Fibroblast of lung (primary cell): ENCODE data around the gene PGA3.
"Not testable (repeated sequence)": the region's sequence is repeated elsewhere in the genome, so short reads cannot be mapped to it uniquely, and the experiment has no call there.

ENCODE experiments used
- EZH2 ChIP-seq: IDR thresholded peaks from 2 replicates; pipeline ENCODE4 v1.5.1; 2012; ENCODE audit warnings: low read length, control low read depth, mild to moderate bottlenecking; ENCODE audit errors: missing control alignments
- TF ChIP-seq, protein P1 (sequence below), 2 donors: IDR thresholded peaks in 1 of 2; conservative IDR thresholded peaks in 1 of 2; 1 replicate in 1 of 2; 2 replicates in 1 of 2; pipeline ENCODE4 v1.5.1; 2011 to 2012; ENCODE audit warnings: low read length in 2 of 2, control low read depth in 1 of 2, inconsistent platforms in 1 of 2, low read depth in 1 of 2, mild to moderate bottlenecking in 1 of 2

DNA sequence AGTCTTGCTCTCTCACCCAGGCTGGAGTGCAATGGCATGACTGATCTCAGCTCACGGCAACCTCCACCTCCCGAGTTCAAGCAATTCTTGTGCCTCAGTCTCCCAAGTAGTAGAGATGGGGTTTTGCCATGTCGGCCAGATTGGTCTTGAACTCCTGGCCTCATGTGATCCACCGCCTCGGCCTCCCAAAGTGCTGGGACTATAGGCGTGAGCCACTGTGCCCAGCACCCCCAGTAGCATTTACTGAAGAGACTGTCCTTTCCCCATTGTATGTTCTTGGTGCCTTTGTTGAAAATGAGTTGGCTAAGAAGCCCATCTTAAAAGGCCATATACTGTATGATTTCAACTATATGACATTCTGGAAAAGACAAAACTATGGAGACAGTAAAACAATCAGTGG, 23.1 kb upstream of the PGA3 start:
- TF ChIP-seq EZH2 = not testable (repeated sequence)
- TF ChIP-seq, protein P1, sequence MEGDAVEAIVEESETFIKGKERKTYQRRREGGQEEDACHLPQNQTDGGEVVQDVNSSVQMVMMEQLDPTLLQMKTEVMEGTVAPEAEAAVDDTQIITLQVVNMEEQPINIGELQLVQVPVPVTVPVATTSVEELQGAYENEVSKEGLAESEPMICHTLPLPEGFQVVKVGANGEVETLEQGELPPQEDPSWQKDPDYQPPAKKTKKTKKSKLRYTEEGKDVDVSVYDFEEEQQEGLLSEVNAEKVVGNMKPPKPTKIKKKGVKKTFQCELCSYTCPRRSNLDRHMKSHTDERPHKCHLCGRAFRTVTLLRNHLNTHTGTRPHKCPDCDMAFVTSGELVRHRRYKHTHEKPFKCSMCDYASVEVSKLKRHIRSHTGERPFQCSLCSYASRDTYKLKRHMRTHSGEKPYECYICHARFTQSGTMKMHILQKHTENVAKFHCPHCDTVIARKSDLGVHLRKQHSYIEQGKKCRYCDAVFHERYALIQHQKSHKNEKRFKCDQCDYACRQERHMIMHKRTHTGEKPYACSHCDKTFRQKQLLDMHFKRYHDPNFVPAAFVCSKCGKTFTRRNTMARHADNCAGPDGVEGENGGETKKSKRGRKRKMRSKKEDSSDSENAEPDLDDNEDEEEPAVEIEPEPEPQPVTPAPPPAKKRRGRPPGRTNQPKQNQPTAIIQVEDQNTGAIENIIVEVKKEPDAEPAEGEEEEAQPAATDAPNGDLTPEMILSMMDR (conservative IDR thresholded peaks at IDR 0.05 in 1 of 2, IDR thresholded peaks at IDR 0.05 in 1 of 2; ENCODE audit: low read depth in 1 of 2, low read length in 2 of 2) = not testable (repeated sequence)
